C4-2B (cell line): ENCODE measurements around the gene RAB11FIP4.

Source experiments
- H3K27ac ChIP-seq: fragments of 450-650 bp; 2 replicates; pipeline ENCODE4 v1.5.1; 2017
- CTCF ChIP-seq: fragments of 450-650 bp; conservative IDR thresholded peaks from 2 replicates; pipeline ENCODE4 v1.5.1; 2017; ENCODE audit warnings: mild to moderate bottlenecking
- ZFX ChIP-seq: fragments of 450-650 bp; IDR thresholded peaks from 2 replicates; pipeline ENCODE4 v1.6.1; 2017

The RAB11FIP4 gene

DNA sequence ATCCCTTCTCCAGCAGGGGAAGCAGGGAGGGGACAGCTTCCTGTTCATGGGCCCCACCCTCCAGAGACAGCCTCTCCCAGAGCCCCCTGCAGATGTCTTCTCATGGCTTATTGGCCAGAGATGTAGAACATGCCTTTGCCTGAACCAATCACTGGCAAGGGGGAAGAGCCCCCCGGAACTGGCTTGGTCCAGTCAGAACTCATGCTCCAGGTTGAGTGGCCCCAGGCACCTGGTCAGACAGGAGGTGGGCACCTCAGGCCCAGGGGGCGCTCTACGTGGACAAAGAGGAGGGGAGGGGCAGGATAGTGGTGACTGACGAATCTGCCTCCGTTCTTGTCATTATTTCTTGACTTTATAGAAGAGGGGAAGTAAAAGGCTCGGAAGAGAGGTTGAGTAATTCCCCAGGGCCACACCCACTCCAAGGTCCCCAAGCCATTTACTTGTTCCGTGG, 23.6 kb downstream of the RAB11FIP4 start:
- no peak overlapping the region for H3K27ac ChIP-seq
- TF ChIP-seq ZFX (no peak), CTCF (no peak)

GRCh38 chr17:31415640-31416502, 24.4 kb downstream of the RAB11FIP4 start:
- TF ChIP-seq CTCF (no peak), ZFX (no peak)
- H3K27ac ChIP-seq = no peak overlapping the region

DNA sequence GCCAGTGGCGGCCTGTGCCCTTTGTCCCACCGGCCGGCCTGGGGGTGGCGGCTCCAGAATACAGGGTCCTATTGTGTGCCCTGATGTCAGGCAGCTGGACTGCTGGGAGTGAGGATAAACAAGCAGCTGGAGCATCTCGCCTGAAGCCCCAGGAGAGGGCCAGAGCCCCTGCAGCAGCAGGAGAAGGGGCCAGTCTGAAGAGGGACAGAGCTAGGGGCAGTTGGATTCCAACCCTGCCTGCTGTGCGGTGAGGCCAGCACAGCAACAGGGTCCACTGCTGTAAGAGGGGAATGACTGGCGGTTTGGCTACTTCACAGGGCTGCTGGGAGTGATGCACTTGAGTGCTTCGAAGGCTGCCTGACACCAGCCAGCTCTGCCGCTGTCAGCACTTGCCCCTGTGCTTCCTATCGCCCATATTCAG, 25.0 kb downstream of the RAB11FIP4 start:
- H3K27ac ChIP-seq = no peak overlapping the region
- TF ChIP-seq ZFX = no peak
- no peak for TF ChIP-seq CTCF

DNA sequence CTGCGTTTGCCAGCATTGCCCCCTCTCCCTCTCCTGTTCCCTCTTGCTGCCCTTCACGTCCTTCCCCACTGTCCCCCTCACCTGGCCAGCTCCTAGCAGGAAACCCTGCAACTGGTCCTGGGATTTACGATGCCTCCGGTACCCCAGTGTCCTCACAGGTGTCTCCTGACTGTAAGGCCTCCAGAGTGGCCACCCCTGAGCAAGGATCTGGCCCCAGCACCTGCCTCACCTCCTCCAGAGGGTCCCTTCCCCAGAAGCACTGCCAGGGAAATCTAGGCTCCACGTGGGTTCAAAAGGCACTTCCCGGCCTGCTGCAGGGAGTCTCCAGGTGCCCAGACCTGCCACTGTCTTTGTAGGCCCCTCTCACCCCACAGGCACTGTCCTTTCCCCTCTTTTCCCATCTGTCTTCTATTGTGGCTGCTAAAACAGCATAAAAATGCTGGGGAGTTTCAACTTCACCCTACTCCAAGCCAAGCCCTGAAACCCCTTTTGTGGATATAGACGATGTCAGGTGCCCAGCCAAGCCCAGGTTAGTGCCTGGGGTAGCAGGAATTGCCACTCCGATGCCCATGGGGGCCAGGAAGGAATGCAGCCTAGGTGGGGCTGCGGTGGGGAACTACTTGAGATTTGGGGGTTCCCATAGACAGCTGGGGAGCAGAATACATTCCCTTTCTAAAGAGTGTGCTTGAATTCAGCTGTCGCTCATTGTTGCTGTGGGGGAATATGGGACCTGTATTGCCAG, 25.7 kb downstream of the RAB11FIP4 start:
- TF ChIP-seq ZFX = no peak
- no peak for TF ChIP-seq CTCF
- no peak overlapping the region for H3K27ac ChIP-seq

- H3K27ac ChIP-seq = no peak overlapping the region
- TF ChIP-seq CTCF = no peak
- no peak for TF ChIP-seq ZFX
Measured at GRCh38 chr17:31418773-31419350, 27.4 kb downstream of the RAB11FIP4 start.

- TF ChIP-seq CTCF (no peak), ZFX (no peak)
Measured at GRCh38 chr17:31422443-31422842, 31.0 kb downstream of the RAB11FIP4 start.

GRCh38 chr17:31424944-31425281, 33.4 kb downstream of the RAB11FIP4 start:
- TF ChIP-seq ZFX (no peak), CTCF (no peak)
- no peak overlapping the region for H3K27ac ChIP-seq

More at GRCh38 chr17:31422443-31422842, 31.0 kb downstream of the RAB11FIP4 start:
- H3K27ac ChIP-seq = no peak overlapping the region
